Measurements from ENCODE around the gene GPR83. TPM values are rescaled to one million over a fixed set of nuclear protein-coding genes. Genes with fewer than 3 reads are reported as not detected.
"Not testable (repeated sequence)": the region's sequence is repeated elsewhere in the genome, so short reads cannot be mapped to it uniquely, and the experiment has no call there.

GPR83 gene
- total and polyA plus RNA-seq, 4 donors = 0.02 to 0.10 (median 0.06) TPM; not detected in 1

- H3K36me3 ChIP-seq (ENCODE audit: control insufficient read depth in 4 of 4, insufficient read depth in 4 of 4, low read length in 4 of 4) = no peaks in the 10 kb centered on the region
- H3K27ac ChIP-seq (ENCODE audit: low read depth in 1 of 2, low read length in 1 of 2) = no peak overlapping the region
- DNase-seq (no peak), ATAC-seq (ENCODE audit: insufficient read depth, low FRiP score) (no peak)
- no peak overlapping the region for H3K9ac ChIP-seq (ENCODE audit: insufficient read depth in 1 of 2, low read length in 2 of 2)
- no peak for TF ChIP-seq CTCF (IDR thresholded peaks at IDR 0.05; ENCODE audit: control extremely low read depth, extremely low read depth)
- peak overlapping the region; percentile 1 for H3K4me3 ChIP-seq
- peaks cover 0 to 9% (median 0%) of the 10 kb centered on the region in 4 donors for H3K9me3 ChIP-seq (ENCODE audit: control insufficient read depth in 4 of 4, insufficient read depth in 3 of 4, low read length in 3 of 4)
- peaks cover 11 to 39% (median 19%) of the 10 kb centered on the region in 3 donors for H3K27me3 ChIP-seq (ENCODE audit: control insufficient read depth in 3 of 3, insufficient read depth in 3 of 3, low read length in 2 of 3)
- H3K4me1 ChIP-seq (ENCODE audit: control insufficient read depth in 5 of 5, insufficient read depth in 5 of 5, low read length in 5 of 5) = peaks cover 0 to 19% (median 2%) of the 10 kb centered on the region in 5 donors
- WGBS, 2 donors = 79 to 81% methylated on average over 5 of the region's 5 CpGs
These were observed 3.1 kb downstream of the GPR83 start for GRCh38 chr11:94398101-94398500.

GRCh38 chr11:94396282-94396681 lies 4.9 kb downstream of the GPR83 start:
- no peak for TF ChIP-seq CTCF (IDR thresholded peaks at IDR 0.05; ENCODE audit: control extremely low read depth, extremely low read depth)

GRCh38 chr11:94391937-94392336 lies 9.3 kb downstream of the GPR83 start:
- H3K9me3 ChIP-seq (ENCODE audit: control insufficient read depth in 4 of 4, insufficient read depth in 3 of 4, low read length in 3 of 4); H3K4me1 ChIP-seq (ENCODE audit: control insufficient read depth in 5 of 5, insufficient read depth in 5 of 5, low read length in 5 of 5); H3K27ac ChIP-seq (ENCODE audit: low read depth in 1 of 2, low read length in 1 of 2); H3K27me3 ChIP-seq (ENCODE audit: control insufficient read depth in 3 of 3, insufficient read depth in 3 of 3, low read length in 2 of 3); DNase-seq; H3K36me3 ChIP-seq (ENCODE audit: control insufficient read depth in 4 of 4, insufficient read depth in 4 of 4, low read length in 4 of 4); H3K9ac ChIP-seq (ENCODE audit: insufficient read depth in 1 of 2, low read length in 2 of 2); H3K4me3 ChIP-seq; ATAC-seq (ENCODE audit: insufficient read depth, low FRiP score): not testable (repeated sequence)
- 80 to 100% methylated on average over 4 of the region's 4 CpGs for WGBS, 2 donors

More at GRCh38 chr11:94396282-94396681, 4.9 kb downstream of the GPR83 start:
- DNase-seq (no peak), ATAC-seq (ENCODE audit: insufficient read depth, low FRiP score) (no peak)
- H3K27me3 ChIP-seq (ENCODE audit: control insufficient read depth in 3 of 3, insufficient read depth in 3 of 3, low read length in 2 of 3) = peaks cover 5 to 31% (median 11%) of the 10 kb centered on the region in 3 donors
- peaks cover 0 to 14% (median 0%) of the 10 kb centered on the region in 5 donors for H3K4me1 ChIP-seq (ENCODE audit: control insufficient read depth in 5 of 5, insufficient read depth in 5 of 5, low read length in 5 of 5)
- H3K9ac ChIP-seq (ENCODE audit: insufficient read depth in 1 of 2, low read length in 2 of 2) = no peak overlapping the region
- no peak overlapping the region for H3K4me3 ChIP-seq
- WGBS, 2 donors = 94% methylated on average over 5 of the region's 5 CpGs
- H3K36me3 ChIP-seq (ENCODE audit: control insufficient read depth in 4 of 4, insufficient read depth in 4 of 4, low read length in 4 of 4) = no peaks in the 10 kb centered on the region
- H3K27ac ChIP-seq (ENCODE audit: low read depth in 1 of 2, low read length in 1 of 2) = no peak overlapping the region
- H3K9me3 ChIP-seq (ENCODE audit: control insufficient read depth in 4 of 4, insufficient read depth in 3 of 4, low read length in 3 of 4) = peaks cover 0 to 5% (median 0%) of the 10 kb centered on the region in 4 donors

- no peaks in the 10 kb centered on the region for H3K9me3 ChIP-seq (ENCODE audit: control insufficient read depth in 4 of 4, insufficient read depth in 3 of 4, low read length in 3 of 4)
- no peak overlapping the region for H3K9ac ChIP-seq (ENCODE audit: insufficient read depth in 1 of 2, low read length in 2 of 2)
- H3K27me3 ChIP-seq (ENCODE audit: control insufficient read depth in 3 of 3, insufficient read depth in 3 of 3, low read length in 2 of 3) = no peaks in the 10 kb centered on the region
- DNase-seq = no peak
- TF ChIP-seq CTCF (IDR thresholded peaks at IDR 0.05; ENCODE audit: control extremely low read depth, extremely low read depth) = no peak
- no peaks in the 10 kb centered on the region for H3K36me3 ChIP-seq (ENCODE audit: control insufficient read depth in 4 of 4, insufficient read depth in 4 of 4, low read length in 4 of 4)
- 90 to 98% methylated on average over 5 of the region's 5 CpGs for WGBS, 2 donors
- no peak overlapping the region for H3K27ac ChIP-seq (ENCODE audit: low read depth in 1 of 2, low read length in 1 of 2)
- no peak overlapping the region for H3K4me3 ChIP-seq
- no peaks in the 10 kb centered on the region for H3K4me1 ChIP-seq (ENCODE audit: control insufficient read depth in 5 of 5, insufficient read depth in 5 of 5, low read length in 5 of 5)
- ATAC-seq (ENCODE audit: insufficient read depth, low FRiP score) = no peak
These were observed 21.6 kb downstream of the GPR83 start for GRCh38 chr11:94379613-94380012.
